Neural cell (in vitro differentiated cells): Measurements from ENCODE around the gene TOGARAM2. TPM values are rescaled to one million over a fixed set of nuclear protein-coding genes. Genes with fewer than 3 reads are reported as not detected.

ENCODE experiments used
- H2AFZ ChIP-seq: fragments of 200-600, 300-800 bp; sonication (generic), shearing (Covaris generic); 2 replicates; pipeline ENCODE4 v1.6.0; 2014; ENCODE audit warnings: low read depth, mild to moderate bottlenecking, antibody characterized with exemption, low read length, moderate library complexity
- H3F3A ChIP-seq: fragments of 200-600 bp; shearing (Covaris generic); 2 replicates; pipeline ENCODE4 v1.6.1; 2016; ENCODE audit warnings: mild to moderate bottlenecking, moderate library complexity, mixed read lengths, antibody characterized with exemption, low read length; ENCODE audit not compliant: insufficient read depth, poor library complexity, severe bottlenecking
- H3K27ac ChIP-seq: fragments of 200-600, 300-800 bp; sonication (generic), shearing (Covaris generic); 2 replicates; pipeline ENCODE4 v1.5.1; 2014; ENCODE audit warnings: mild to moderate bottlenecking, low read length, moderate library complexity
- H3K27me3 ChIP-seq: fragments of 300-800, 200-600 bp; sonication (generic), shearing (Covaris generic); 2 replicates; pipeline ENCODE4 v1.6.0; 2014; ENCODE audit warnings: mild to moderate bottlenecking, low read depth, low read length, moderate library complexity; ENCODE audit not compliant: insufficient read depth
- H3K36me3 ChIP-seq: fragments of 300-800, 200-600 bp; sonication (generic), shearing (Covaris generic); 2 replicates; pipeline ENCODE4 v1.5.1; 2014; ENCODE audit warnings: mild to moderate bottlenecking, antibody characterized with exemption, low read length, moderate library complexity; ENCODE audit not compliant: insufficient read depth
- H3K4me2 ChIP-seq: fragments of 300-800, 200-600 bp; sonication (generic), shearing (Covaris generic); 2 replicates; pipeline ENCODE4 v1.6.0; 2014; ENCODE audit warnings: mild to moderate bottlenecking, low read length
- H3K4me3 ChIP-seq: fragments of 300-800, 200-600 bp; sonication (generic), shearing (Covaris generic); 2 replicates; pipeline ENCODE4 v1.5.1; 2014; ENCODE audit warnings: mild to moderate bottlenecking, low read length, moderate library complexity
- H3K79me2 ChIP-seq: fragments of 200-600 bp; shearing (Covaris generic); replicated peaks from 2 replicates; pipeline ENCODE4 v1.6.0; 2014; ENCODE audit warnings: mild to moderate bottlenecking, low read length, moderate library complexity; ENCODE audit not compliant: insufficient read depth
- H3K9ac ChIP-seq: fragments of 300-800, 200-600 bp; sonication (generic), shearing (Covaris generic); 2 replicates; pipeline ENCODE4 v1.6.1; 2016; ENCODE audit warnings: mild to moderate bottlenecking, low read length, mixed read lengths
- H3K9me2 ChIP-seq: fragments of 200-600 bp; shearing (Covaris generic); 2 replicates; pipeline ENCODE4 v1.6.1; 2016; ENCODE audit warnings: mild to moderate bottlenecking, low read length, mixed read lengths; ENCODE audit not compliant: insufficient read depth
- H3K9me3 ChIP-seq: fragments of 200-600, 300-800 bp; sonication (generic), shearing (Covaris generic); 2 replicates; pipeline ENCODE4 v1.6.1; 2016; ENCODE audit warnings: mild to moderate bottlenecking, mixed run types, low read length, moderate library complexity, mixed read lengths
- H4K20me1 ChIP-seq: fragments of 200-600 bp; shearing (Covaris generic); 2 replicates; pipeline ENCODE4 v1.6.1; 2016; ENCODE audit warnings: mild to moderate bottlenecking, mixed run types; ENCODE audit not compliant: insufficient read depth
- CTCF ChIP-seq: fragments of 450-650 bp; IDR thresholded peaks from 2 replicates; pipeline ENCODE4 v1.5.1; 2014; ENCODE audit warnings: antibody characterized with exemption, mild to moderate bottlenecking, moderate library complexity; ENCODE audit not compliant: poor library complexity, severe bottlenecking
- EP300 ChIP-seq: fragments of 450-650 bp; conservative IDR thresholded peaks from 2 replicates; pipeline ENCODE4 v1.6.1; 2014; ENCODE audit warnings: antibody characterized with exemption, mild to moderate bottlenecking, moderate library complexity; ENCODE audit not compliant: poor library complexity, severe bottlenecking
- EZH2 ChIP-seq: fragments of 200-600, 300-800 bp; shearing (Covaris generic), sonication (generic); IDR thresholded peaks from 2 replicates; pipeline ENCODE4 v1.6.1; 2014; ENCODE audit warnings: antibody characterized with exemption, low read length, borderline replicate concordance, mild to moderate bottlenecking; ENCODE audit not compliant: insufficient read depth, poor library complexity, severe bottlenecking
- MXI1 ChIP-seq: fragments of 450-650 bp; conservative IDR thresholded peaks from 2 replicates; pipeline ENCODE4 v1.6.1; 2014; ENCODE audit warnings: antibody characterized with exemption, mild to moderate bottlenecking; ENCODE audit not compliant: poor library complexity, severe bottlenecking
- POLR2AphosphoS5 ChIP-seq: IDR thresholded peaks from 2 replicates; pipeline ENCODE4 v1.6.1; 2012
- RAD21 ChIP-seq: fragments of 450-650 bp; conservative IDR thresholded peaks from 2 replicates; pipeline ENCODE4 v1.6.1; 2014; ENCODE audit warnings: antibody characterized with exemption, mild to moderate bottlenecking, moderate library complexity
- REST ChIP-seq: IDR thresholded peaks from 2 replicates; pipeline ENCODE4 v1.6.1; 2012; ENCODE audit warnings: borderline replicate concordance
- SMC3 ChIP-seq: fragments of 450-650 bp; conservative IDR thresholded peaks from 2 replicates; pipeline ENCODE4 v1.6.1; 2014; ENCODE audit warnings: antibody characterized with exemption, mild to moderate bottlenecking, moderate library complexity; ENCODE audit not compliant: poor library complexity
- TAF1 ChIP-seq: IDR thresholded peaks from 2 replicates; pipeline ENCODE4 v1.6.1; 2012; ENCODE audit warnings: low read depth
- polyA plus RNA-seq: library from polyadenylated mRNA; depleted of rRNA; stranded (reverse); fragments of >200 nt; gene quantifications from 2 replicates; pipeline ENCODE4 v1.2.3, GENCODE V29; 2014

Gene TOGARAM2
- polyA plus RNA-seq, 1 donor from 2014 or later = 0.10 TPM

GRCh38 chr2:29061616-29062015 is 80.5 kb downstream of the TOGARAM2 start:
- no peaks in the 10 kb centered on the region for H3F3A ChIP-seq
- H3K27ac ChIP-seq = no peak overlapping the region
- TF ChIP-seq RAD21 = no peak
- TF ChIP-seq POLR2AphosphoS5 = no peak
- TF ChIP-seq EP300 = no peak
- no peak for TF ChIP-seq MXI1
- no peak for TF ChIP-seq CTCF
- TF ChIP-seq TAF1 = no peak
- no peak for TF ChIP-seq EZH2
- no peak for TF ChIP-seq SMC3
- TF ChIP-seq REST = no peak
- H2AFZ ChIP-seq = no peak overlapping the region
- no peaks in the 10 kb centered on the region for H3K36me3 ChIP-seq
- H3K9me2 ChIP-seq = no peaks in the 10 kb centered on the region
- no peaks in the 10 kb centered on the region for H4K20me1 ChIP-seq
- H3K9ac ChIP-seq = no peak overlapping the region
- no peaks in the 10 kb centered on the region for H3K9me3 ChIP-seq
- H3K4me3 ChIP-seq = no peak overlapping the region
- H3K79me2 ChIP-seq = no peaks in the 10 kb centered on the region
- no peak overlapping the region for H3K4me2 ChIP-seq
- no peaks in the 10 kb centered on the region for H3K27me3 ChIP-seq

GRCh38 chr2:29062371-29062770 is 81.3 kb downstream of the TOGARAM2 start:
- Histone ChIP-seq H3F3A (no peaks in the 10 kb centered on the region), H3K9ac (no peak overlapping the region), H3K4me2 (no peak overlapping the region), H4K20me1 (no peaks in the 10 kb centered on the region), H2AFZ (no peak overlapping the region), H3K9me3 (no peaks in the 10 kb centered on the region), H3K27ac (no peak overlapping the region), H3K4me3 (no peak overlapping the region), H3K9me2 (no peaks in the 10 kb centered on the region), H3K79me2 (no peaks in the 10 kb centered on the region), H3K36me3 (no peaks in the 10 kb centered on the region), H3K27me3 (no peaks in the 10 kb centered on the region)
- TF ChIP-seq TAF1 = no peak
- no peak for TF ChIP-seq CTCF
- no peak for TF ChIP-seq EP300
- no peak for TF ChIP-seq MXI1
- no peak for TF ChIP-seq POLR2AphosphoS5
- TF ChIP-seq EZH2 = no peak
- no peak for TF ChIP-seq RAD21
- TF ChIP-seq SMC3 = no peak
- no peak for TF ChIP-seq REST
